CD4-positive, alpha-beta T cell (primary cell): ENCODE data around the gene DERL2. TPM values are rescaled to one million over a fixed set of nuclear protein-coding genes. Genes with fewer than 3 reads are reported as not detected.

Source experiments
- ATAC-seq: fragments of 200-7000 bp; cut with Tn5 transposase; one replicate; pipeline ENCODE4 v1.10.0; 2022; ENCODE audit warnings: mild to moderate bottlenecking; ENCODE audit not compliant: poor library complexity
- CTCF ChIA-PET: fragments of 350-600 bp; sonication (Branson Sonifier 250); formaldehyde crosslinking; loops from one replicate; lab custom pipeline; 2021; ENCODE audit warnings: antibody characterized with exemption, inconsistent platforms; lab: Charles Lee
- POLR2A ChIA-PET: fragments of 350-600 bp; sonication (Branson Sonifier 250); formaldehyde crosslinking; loops from one replicate; lab custom pipeline; 2021; ENCODE audit warnings: antibody characterized with exemption, inconsistent platforms; lab: Charles Lee
- DNase-seq, 14 experiments: peaks; one replicate each; pipeline ENCODE4 v3.0.0-alpha.2; 2013 to 2020; ENCODE audit warnings: mixed read lengths in 2 of 14
- H3K27ac ChIP-seq, 2 donors: one replicate each; pipeline versions ENCODE4 v1.5.1 to v1.7.0; 2013; ENCODE audit warnings: low read length in 2 of 2, low read depth in 1 of 2, mild to moderate bottlenecking in 1 of 2
- H3K27me3 ChIP-seq, 2 experiments: 1 replicate in 1 of 2; 2 replicates in 1 of 2; pipeline versions ENCODE4 v1.6.1 to v1.7.0; 2013; ENCODE audit warnings: low read length in 2 of 2, control low read depth in 1 of 2, mild to moderate bottlenecking in 1 of 2, moderate library complexity in 1 of 2; ENCODE audit not compliant: insufficient read depth in 2 of 2, control insufficient read depth in 1 of 2
- H3K36me3 ChIP-seq: one replicate; pipeline ENCODE4 v1.6.1; 2013; ENCODE audit warnings: low read length, control low read depth; ENCODE audit not compliant: insufficient read depth
- H3K4me1 ChIP-seq: one replicate; pipeline ENCODE4 v1.6.1; 2013; ENCODE audit warnings: low read length, control low read depth; ENCODE audit not compliant: insufficient read depth
- H3K4me3 ChIP-seq: one replicate; pipeline ENCODE4 v1.5.1; 2013; ENCODE audit warnings: mild to moderate bottlenecking, low read length, moderate library complexity
- H3K9me3 ChIP-seq, 2 experiments: 1 replicate in 1 of 2; 2 replicates in 1 of 2; pipeline versions ENCODE4 v1.6.1 to v1.7.0; 2013; ENCODE audit warnings: low read length in 2 of 2, mild to moderate bottlenecking in 2 of 2, control low read depth in 1 of 2, moderate library complexity in 1 of 2; ENCODE audit not compliant: control insufficient read depth in 1 of 2, insufficient read depth in 1 of 2
- H3K27ac Mint-ChIP-seq: one replicate; pipeline ENCODE4 v1.8.0; 2020; ENCODE audit warnings: mixed read lengths
- H3K27me3 Mint-ChIP-seq: one replicate; pipeline ENCODE4 v1.8.0; 2021; ENCODE audit warnings: mixed read lengths
- H3K36me3 Mint-ChIP-seq: one replicate; pipeline ENCODE4 v1.8.0; 2021; ENCODE audit warnings: low read depth, mixed read lengths
- H3K4me1 Mint-ChIP-seq: one replicate; pipeline ENCODE4 v1.8.0; 2021; ENCODE audit warnings: low read depth, mixed read lengths
- H3K4me3 Mint-ChIP-seq: one replicate; pipeline ENCODE4 v1.8.0; 2020; ENCODE audit warnings: mild to moderate bottlenecking, mixed read lengths
- H3K9me3 Mint-ChIP-seq: one replicate; pipeline ENCODE4 v1.8.0; 2020; ENCODE audit warnings: mixed read lengths
- CTCF ChIP-seq: fragments of 200-600 bp; IDR thresholded peaks from one replicate; pipeline ENCODE4 v1.8.0; 2022; ENCODE audit warnings: antibody characterized with exemption, mild to moderate bottlenecking
- intact Hi-C, 2 experiments: fragments of 100-400 bp; cut with DNase I in 1 of 2; cut with micrococcal nuclease in 1 of 2; formaldehyde crosslinking; loops; one replicate each; pipeline versions ENCODE4 v1.15.1 to v1.9.0; 2023 to 2025; cut with DNase I, micrococcal nuclease
- total RNA-seq, 174 experiments: library from RNA in 2 of 174; stranded (reverse) in 2 of 174; gene quantifications; one replicate each; pipeline ENCODE4 v1.2.3 and lab custom pipeline; 2021 to 2026

DERL2 gene
- total RNA-seq, 2 experiments from 2014 or later, result 88.3 to 98.7 TPM

GRCh38 chr17:5527601-5528250, 41.7 kb upstream of the DERL2 start:
- no peak overlapping the region for H3K27ac ChIP-seq
- no peaks in the 10 kb centered on the region for H3K9me3 ChIP-seq
- DNase-seq (no peak), ATAC-seq (no peak)
- no peaks in the 10 kb centered on the region for H3K9me3 Mint-ChIP-seq
- ChIA-PET CTCF (interaction anchor here (1.3 to 1.5 kb wide), 2 partner anchors 37 to 88 kb away, joined by 3 read pairs; no protein-coding TSS in a partner anchor), POLR2A (interaction anchor here (0.9 to 1.8 kb wide), 2 partner anchors 8 to 42 kb away, joined by 3 to 7 read pairs; partner anchors contain the start of genes DERL2 and MIS12)
- TF ChIP-seq CTCF, result no peak
- peaks cover 96% of the 10 kb centered on the region for H3K36me3 ChIP-seq
- no peaks in the 10 kb centered on the region for H3K4me1 ChIP-seq
- intact Hi-C loops, result no loop called here
- no peaks in the 10 kb centered on the region for H3K4me1 Mint-ChIP-seq
- no peaks in the 10 kb centered on the region for H3K27me3 Mint-ChIP-seq
- peaks cover 99% of the 10 kb centered on the region for H3K36me3 Mint-ChIP-seq
- peak overlapping the region; percentile 13 for H3K27ac Mint-ChIP-seq
- H3K4me3 ChIP-seq, result no peak overlapping the region
- no peaks in the 10 kb centered on the region for H3K27me3 ChIP-seq
- no peak overlapping the region for H3K4me3 Mint-ChIP-seq

- Histone ChIP-seq H3K4me3 (no peak overlapping the region), H3K27ac (no peak overlapping the region), H3K36me3 (peaks cover 96% of the 10 kb centered on the region), H3K4me1 (no peaks in the 10 kb centered on the region), H3K27me3 (no peaks in the 10 kb centered on the region), H3K9me3 (no peaks in the 10 kb centered on the region)
- intact Hi-C loops, result no loop called here
- no peak overlapping the region for H3K4me3 Mint-ChIP-seq
- no peaks in the 10 kb centered on the region for H3K9me3 Mint-ChIP-seq
- ATAC-seq (no peak), DNase-seq (peak in 1 of 14 experiments; percentile 10)
- peak overlapping the region; percentile 55 for H3K27ac Mint-ChIP-seq
- CTCF ChIA-PET, result no interaction called here
- no peaks in the 10 kb centered on the region for H3K4me1 Mint-ChIP-seq
- no peak for TF ChIP-seq CTCF
- H3K36me3 Mint-ChIP-seq, result peaks cover 99% of the 10 kb centered on the region
- POLR2A ChIA-PET, result interaction anchor here (0.8 to 1.8 kb wide), 4 partner anchors 8 to 41 kb away, joined by 3 to 7 read pairs (median 4); partner anchors contain the start of genes DERL2 and MIS12
- no peaks in the 10 kb centered on the region for H3K27me3 Mint-ChIP-seq
Measured at GRCh38 chr17:5526821-5527598, 41.0 kb upstream of the DERL2 start.

- CTCF ChIA-PET, result no interaction called here
- peaks cover 87% of the 10 kb centered on the region for H3K36me3 Mint-ChIP-seq
- ATAC-seq, result no peak
Measured at GRCh38 chr17:5523249-5523648, 37.3 kb upstream of the DERL2 start.

More at GRCh38 chr17:5523249-5523648, 37.3 kb upstream of the DERL2 start:
- H3K27me3 Mint-ChIP-seq, result no peaks in the 10 kb centered on the region
- Histone ChIP-seq H3K4me3 (no peak overlapping the region), H3K27me3 (no peaks in the 10 kb centered on the region), H3K4me1 (no peaks in the 10 kb centered on the region), H3K27ac (no peak overlapping the region), H3K36me3 (peaks cover 78% of the 10 kb centered on the region), H3K9me3 (no peaks in the 10 kb centered on the region)
- H3K27ac Mint-ChIP-seq, result no peak overlapping the region
- no peak overlapping the region for H3K4me3 Mint-ChIP-seq
- H3K4me1 Mint-ChIP-seq, result no peaks in the 10 kb centered on the region
- no peaks in the 10 kb centered on the region for H3K9me3 Mint-ChIP-seq
- no peak for DNase-seq
- no peak for TF ChIP-seq CTCF
- intact Hi-C loops, result no loop called here
- POLR2A ChIA-PET, result interaction anchor here (1.7 kb wide), 1 partner anchor 38 kb away, joined by 4 read pairs; the partner anchor contains the start of gene DERL2
